GM12801 (cell line): ENCODE results near the gene PRR30.

Experiments
- TF ChIP-seq, protein P1 (sequence below): IDR thresholded peaks from one replicate; pipeline ENCODE4 v1.5.1; 2011; ENCODE audit warnings: control low read depth; ENCODE audit not compliant: insufficient read length; ENCODE audit errors: extremely low read depth

The PRR30 gene

DNA sequence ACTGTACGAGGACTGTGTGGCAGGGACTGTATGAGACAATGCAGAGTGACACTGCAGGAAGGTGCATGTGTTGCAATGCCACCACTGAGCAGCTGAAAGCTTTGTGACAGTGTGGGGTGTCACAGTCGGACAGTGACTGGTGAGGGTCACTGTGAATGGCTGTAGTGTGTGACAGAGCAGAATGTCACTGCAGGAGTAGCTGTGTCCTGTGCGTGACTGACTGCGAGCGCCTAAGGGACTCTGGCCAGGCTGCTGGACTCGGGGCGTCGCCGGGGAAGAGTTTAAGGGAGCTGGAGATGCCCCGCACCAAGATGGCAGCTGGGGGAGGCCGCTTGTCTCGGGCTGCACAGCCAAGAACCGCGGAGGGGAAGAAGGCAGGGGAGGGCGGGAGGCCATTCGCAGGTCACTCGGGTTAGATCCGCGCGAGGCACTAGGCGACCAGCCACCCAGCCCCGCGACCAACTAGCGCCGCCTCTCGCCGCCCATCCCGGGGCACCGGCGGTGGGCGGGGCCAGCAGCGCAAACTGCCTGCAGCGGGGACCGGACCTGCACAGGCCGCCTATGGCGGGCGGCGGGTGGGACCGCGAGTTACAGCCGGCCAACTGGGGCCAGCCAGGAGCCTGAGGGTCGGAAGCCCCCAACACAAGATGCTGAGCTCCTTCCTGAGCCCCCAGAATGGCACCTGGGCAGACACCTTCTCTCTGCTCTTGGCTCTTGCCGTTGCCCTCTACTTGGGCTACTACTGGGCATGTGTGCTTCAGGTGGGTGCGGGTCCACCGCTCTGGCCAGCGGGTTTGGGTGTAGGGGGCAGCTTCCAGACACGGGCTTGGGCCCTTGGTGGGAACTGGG is 15.7 kb downstream of the PRR30 start, which contains the start of gene ABHD1:
Gene ABHD1 (plus strand): TSS at position 514 of the 849 bp plus-strand sequence. CDS start 134 bp downstream, at position 648.
- TF ChIP-seq, protein P1, sequence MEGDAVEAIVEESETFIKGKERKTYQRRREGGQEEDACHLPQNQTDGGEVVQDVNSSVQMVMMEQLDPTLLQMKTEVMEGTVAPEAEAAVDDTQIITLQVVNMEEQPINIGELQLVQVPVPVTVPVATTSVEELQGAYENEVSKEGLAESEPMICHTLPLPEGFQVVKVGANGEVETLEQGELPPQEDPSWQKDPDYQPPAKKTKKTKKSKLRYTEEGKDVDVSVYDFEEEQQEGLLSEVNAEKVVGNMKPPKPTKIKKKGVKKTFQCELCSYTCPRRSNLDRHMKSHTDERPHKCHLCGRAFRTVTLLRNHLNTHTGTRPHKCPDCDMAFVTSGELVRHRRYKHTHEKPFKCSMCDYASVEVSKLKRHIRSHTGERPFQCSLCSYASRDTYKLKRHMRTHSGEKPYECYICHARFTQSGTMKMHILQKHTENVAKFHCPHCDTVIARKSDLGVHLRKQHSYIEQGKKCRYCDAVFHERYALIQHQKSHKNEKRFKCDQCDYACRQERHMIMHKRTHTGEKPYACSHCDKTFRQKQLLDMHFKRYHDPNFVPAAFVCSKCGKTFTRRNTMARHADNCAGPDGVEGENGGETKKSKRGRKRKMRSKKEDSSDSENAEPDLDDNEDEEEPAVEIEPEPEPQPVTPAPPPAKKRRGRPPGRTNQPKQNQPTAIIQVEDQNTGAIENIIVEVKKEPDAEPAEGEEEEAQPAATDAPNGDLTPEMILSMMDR: no peak

DNA sequence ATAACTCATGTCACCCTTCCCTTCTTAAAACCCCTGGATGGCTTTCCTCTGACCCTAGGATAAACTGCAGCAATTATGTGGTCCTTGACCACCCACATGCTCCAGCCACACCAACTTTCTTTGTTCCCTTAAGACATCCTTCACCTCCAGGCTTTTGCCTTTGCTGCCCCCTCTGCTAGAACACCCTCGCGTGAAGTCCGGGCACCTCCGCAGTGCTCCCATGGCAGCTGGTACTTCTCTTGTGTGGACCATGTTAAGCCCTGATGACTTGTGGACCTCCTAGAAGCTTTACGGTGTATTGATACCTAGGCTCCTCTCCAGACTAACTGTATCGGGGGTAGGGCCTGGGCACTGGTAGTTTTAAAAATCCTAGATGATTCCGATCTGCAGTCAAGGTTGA is 16.4 kb downstream of the PRR30 start:
- TF ChIP-seq, protein P1: no peak

DNA sequence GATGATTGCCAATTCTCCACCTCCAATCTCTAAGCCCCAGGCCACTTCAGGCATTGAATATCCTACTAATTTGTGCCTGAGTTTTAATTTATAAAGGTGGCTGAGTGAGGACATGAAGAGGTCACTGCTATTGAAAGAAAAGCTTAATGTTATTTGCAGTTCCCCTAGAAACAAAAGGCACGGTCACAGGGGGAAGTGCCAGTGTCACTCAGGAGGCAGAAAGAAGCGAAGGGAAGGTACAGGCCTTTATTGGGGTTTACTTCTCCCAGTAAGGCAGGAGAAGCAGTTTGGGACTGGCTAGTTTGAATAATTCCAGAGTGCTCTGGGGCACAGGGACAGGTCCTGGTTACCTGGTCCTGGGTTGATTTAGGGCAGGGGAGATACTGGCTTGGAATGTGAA is 17.3 kb downstream of the PRR30 start:
- TF ChIP-seq, protein P1: no peak

DNA sequence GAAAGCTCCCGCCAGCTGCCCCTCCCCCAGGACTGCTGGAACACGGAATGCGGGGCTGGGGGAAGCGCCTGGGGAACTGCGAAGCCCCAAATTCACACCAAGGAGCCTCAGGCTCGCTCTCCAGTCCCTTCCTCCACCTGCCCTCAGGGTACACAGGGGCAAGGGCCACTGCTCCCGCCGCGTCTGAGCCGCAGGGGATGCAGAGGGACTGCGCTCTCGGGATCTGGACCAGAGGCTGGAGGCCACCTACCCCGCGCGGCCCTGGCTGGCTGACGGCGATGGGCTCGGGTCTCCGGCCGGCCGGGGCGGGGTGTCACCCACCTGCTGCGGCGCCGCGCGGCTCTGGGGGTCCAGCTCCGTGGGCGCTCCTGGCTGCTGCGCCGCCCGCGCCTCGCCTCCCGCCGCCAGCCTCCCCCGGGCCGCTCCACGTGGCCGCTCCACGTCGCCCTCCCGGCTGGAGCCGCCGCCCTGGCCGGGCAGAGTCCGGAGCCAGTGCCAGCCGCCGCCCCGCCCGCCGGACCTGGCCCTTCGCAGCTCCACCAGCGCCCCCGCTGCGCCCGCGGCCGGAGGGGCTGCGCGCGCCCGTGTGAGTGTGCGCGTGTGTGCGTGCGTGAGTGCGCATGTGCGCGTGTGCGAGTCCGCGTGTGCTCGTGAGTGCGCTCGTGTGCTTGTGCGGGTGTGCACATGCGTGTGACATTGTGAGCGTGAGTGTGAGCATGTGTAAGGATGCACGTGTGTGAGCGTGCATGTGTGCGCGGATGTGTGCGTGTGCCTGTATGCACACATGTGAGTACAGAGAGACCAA is 20.5 kb downstream of the PRR30 start, which contains the start of gene CGREF1:
Gene CGREF1 (minus strand): TSS at position 604 of the 805 bp plus-strand sequence. CDS start 14,762 bp downstream, outside the sequence.
- TF ChIP-seq, protein P1: no peak

DNA sequence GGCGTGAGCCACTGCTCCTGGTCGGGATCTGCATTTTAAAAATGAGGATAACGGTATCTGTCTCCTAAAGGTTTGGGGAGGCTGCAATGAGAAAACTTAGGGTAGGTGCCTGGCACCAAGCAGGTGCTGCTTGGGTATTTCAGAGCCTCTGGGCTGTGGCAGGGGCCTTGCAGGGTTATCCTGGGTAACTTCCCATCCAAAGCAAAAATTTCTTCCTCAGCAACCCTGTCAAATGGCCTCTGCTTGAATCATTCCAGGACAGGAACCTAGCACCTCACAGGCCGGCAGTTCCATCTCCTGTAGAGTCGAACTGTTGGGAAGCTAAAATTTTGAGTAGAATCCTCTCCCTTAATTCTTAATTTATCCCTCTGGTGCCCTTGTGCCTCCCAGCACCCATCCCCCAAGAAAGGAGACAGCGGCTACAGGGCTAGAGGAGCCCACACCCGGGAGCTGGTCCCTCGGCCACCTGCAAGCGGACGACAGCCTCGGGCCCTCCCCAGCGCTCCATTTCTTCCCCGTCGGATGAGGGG is 21.1 kb downstream of the PRR30 start:
- TF ChIP-seq, protein P1: no peak

DNA sequence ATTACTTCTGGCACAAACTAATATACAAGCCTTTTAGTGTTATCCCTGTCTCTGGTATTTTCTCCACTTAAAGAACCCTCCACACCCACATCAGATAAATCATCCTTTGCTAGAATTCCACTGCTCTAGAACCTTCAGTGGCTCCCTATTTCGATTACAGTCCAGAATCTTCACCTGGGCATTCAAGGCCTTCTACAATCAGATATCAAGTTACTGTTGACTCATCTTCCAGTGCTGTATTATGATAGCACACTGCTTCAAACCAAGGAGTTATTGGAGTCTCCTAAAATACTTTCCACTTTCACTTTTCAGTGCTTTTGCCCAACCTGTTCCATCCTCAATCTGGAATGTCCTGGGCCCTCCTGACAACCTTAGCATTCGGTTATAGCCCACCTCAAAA is 23.7 kb downstream of the PRR30 start:
- TF ChIP-seq, protein P1: no peak

DNA sequence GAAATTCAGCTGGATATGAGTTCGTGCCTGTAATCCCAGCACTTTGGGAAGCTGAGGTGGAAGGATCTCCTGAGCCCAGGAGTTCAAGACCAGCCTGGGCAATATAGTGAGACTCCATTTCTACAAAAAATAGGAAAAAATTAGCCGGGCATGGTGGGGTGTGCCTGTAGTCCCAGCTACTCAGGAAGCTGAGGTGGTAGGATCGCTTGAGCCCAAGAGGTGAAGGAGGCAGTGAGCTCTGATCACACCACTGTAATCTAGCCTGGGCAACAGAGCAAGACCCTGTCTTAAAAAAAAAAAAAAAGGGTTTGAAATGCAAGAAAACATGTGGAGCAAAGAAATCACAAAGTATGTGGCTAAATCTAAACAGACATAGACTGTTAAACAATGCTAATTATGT is 30.1 kb downstream of the PRR30 start:
- TF ChIP-seq, protein P1: no peak
